Glutamatergic neuron (in vitro differentiated cells): ENCODE data around the gene LRCH1. TPM values are rescaled to one million over a fixed set of nuclear protein-coding genes. Genes with fewer than 3 reads are reported as not detected.

Source experiments
- DNase-seq: peaks from one replicate; pipeline ENCODE4 v3.0.0; 2022
- H3K27ac Mint-ChIP-seq: one replicate; pipeline ENCODE4 v1.8.0; 2020; ENCODE audit warnings: mild to moderate bottlenecking, mixed read lengths, inconsistent platforms; ENCODE audit not compliant: unreplicated experiment
- H3K27me3 Mint-ChIP-seq: one replicate; pipeline ENCODE4 v1.8.0; 2020; ENCODE audit warnings: mild to moderate bottlenecking, moderate library complexity, mixed read lengths, inconsistent platforms; ENCODE audit not compliant: unreplicated experiment
- H3K36me3 Mint-ChIP-seq: one replicate; pipeline ENCODE4 v1.8.0; 2020; ENCODE audit warnings: mild to moderate bottlenecking, mixed read lengths, inconsistent platforms; ENCODE audit not compliant: unreplicated experiment
- H3K4me1 Mint-ChIP-seq: one replicate; pipeline ENCODE4 v1.8.0; 2020; ENCODE audit warnings: mild to moderate bottlenecking, low read depth, mixed read lengths, inconsistent platforms; ENCODE audit not compliant: unreplicated experiment
- H3K4me3 Mint-ChIP-seq: one replicate; pipeline ENCODE4 v1.8.0; 2020; ENCODE audit warnings: mild to moderate bottlenecking, mixed read lengths, inconsistent platforms; ENCODE audit not compliant: unreplicated experiment
- H3K9me3 Mint-ChIP-seq: one replicate; pipeline ENCODE4 v1.8.0; 2020; ENCODE audit warnings: mild to moderate bottlenecking, moderate library complexity, mixed read lengths, inconsistent platforms; ENCODE audit not compliant: unreplicated experiment
- total RNA-seq: library from RNA; stranded (reverse); fragmentation: NEBNext Ultra II Directional; extraction: Animal tissue kit (Norgen Biotek cat#: 25700); gene quantifications from one replicate; pipeline ENCODE4 v1.2.1, GENCODE V29; 2021; ENCODE audit not compliant: unreplicated experiment
- TF ChIP-seq, protein P1 (sequence below): fragments of 200-600 bp; sonication (generic); IDR thresholded peaks from one replicate; pipeline ENCODE4 v1.5.0; 2021; ENCODE audit not compliant: partially characterized antibody, unreplicated experiment

Gene LRCH1
- total RNA-seq, 1 donor from 2014 or later, result 40.6 TPM

DNA sequence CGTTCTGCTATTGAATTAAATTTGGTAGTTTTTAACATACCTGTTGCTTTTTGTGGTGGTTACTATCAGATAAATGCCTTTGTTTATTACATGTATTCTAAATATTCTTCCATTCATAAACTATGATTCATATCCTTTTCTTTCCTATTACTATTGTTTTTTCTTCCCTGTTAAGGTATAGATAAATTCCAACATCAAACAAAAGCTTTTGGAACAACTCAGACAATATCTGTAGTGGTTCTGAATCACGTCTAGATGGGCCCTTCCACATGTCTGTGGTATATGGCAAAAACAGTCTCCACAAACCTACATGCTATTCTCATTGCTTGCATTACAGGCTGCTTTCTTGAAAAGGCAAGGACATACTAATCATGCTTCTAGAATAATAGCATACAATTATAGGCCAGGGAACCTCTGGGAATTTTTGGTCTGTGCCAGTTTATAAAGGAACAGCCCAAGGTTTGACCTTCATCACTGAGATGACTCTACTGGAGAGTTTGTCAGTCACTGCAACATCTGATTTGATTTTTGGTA is 6.4 kb downstream of the LRCH1 start:
- peaks cover 3% of the 10 kb centered on the region for H3K9me3 Mint-ChIP-seq
- H3K27ac Mint-ChIP-seq, result no peak overlapping the region
- H3K36me3 Mint-ChIP-seq, result no peaks in the 10 kb centered on the region
- TF ChIP-seq, protein P1, sequence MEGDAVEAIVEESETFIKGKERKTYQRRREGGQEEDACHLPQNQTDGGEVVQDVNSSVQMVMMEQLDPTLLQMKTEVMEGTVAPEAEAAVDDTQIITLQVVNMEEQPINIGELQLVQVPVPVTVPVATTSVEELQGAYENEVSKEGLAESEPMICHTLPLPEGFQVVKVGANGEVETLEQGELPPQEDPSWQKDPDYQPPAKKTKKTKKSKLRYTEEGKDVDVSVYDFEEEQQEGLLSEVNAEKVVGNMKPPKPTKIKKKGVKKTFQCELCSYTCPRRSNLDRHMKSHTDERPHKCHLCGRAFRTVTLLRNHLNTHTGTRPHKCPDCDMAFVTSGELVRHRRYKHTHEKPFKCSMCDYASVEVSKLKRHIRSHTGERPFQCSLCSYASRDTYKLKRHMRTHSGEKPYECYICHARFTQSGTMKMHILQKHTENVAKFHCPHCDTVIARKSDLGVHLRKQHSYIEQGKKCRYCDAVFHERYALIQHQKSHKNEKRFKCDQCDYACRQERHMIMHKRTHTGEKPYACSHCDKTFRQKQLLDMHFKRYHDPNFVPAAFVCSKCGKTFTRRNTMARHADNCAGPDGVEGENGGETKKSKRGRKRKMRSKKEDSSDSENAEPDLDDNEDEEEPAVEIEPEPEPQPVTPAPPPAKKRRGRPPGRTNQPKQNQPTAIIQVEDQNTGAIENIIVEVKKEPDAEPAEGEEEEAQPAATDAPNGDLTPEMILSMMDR, result no peak
- DNase-seq, result no peak
- H3K4me1 Mint-ChIP-seq, result peaks cover 15% of the 10 kb centered on the region
- H3K27me3 Mint-ChIP-seq, result peaks cover 4% of the 10 kb centered on the region
- no peak overlapping the region for H3K4me3 Mint-ChIP-seq

DNA sequence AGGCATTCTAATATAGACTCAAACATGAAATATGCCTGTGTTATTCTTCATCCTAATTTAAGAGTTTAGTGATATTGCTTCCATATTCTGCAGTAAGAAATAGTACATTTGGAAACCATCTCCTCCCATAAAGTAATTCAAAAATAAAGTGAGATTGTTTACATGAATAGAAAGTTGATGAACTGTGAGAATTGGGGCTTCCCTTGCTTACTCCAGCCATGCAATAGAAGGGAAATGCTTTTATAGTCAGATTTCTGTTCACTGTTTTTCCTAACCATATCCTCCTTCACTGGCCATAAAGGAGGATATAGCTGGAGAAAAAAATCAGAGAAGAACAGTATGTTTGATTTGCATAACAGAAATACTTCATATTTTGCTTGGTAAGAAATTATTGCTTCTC is 7.8 kb downstream of the LRCH1 start:
- Mint-ChIP-seq H3K27me3 (peaks cover 1% of the 10 kb centered on the region), H3K36me3 (no peaks in the 10 kb centered on the region)
- TF ChIP-seq, protein P1, result no peak

DNA sequence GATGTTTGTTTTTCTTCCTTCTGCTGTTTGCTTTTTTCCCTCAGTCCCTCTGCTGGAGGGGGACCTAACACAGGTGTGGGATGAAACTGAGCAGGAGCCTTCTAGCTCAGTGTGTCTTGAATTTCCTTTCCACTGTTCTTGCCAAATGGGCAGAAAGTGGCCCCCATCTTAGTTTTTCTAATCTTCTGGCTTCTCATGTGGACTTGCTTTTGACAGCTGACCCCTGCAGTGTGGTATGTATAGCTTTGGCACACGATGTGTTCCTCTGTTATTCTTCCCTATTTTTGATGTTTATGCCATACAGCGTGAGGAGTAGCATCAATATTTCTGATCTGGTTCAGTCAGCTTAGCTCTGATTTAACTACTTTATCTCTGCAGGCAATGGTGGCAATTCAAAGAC is 8.3 kb downstream of the LRCH1 start:
- peaks cover 16% of the 10 kb centered on the region for H3K4me1 Mint-ChIP-seq
- DNase-seq, result no peak
- H3K27me3 Mint-ChIP-seq, result peaks cover 1% of the 10 kb centered on the region
- TF ChIP-seq, protein P1, result no peak
- no peak overlapping the region for H3K27ac Mint-ChIP-seq
- no peaks in the 10 kb centered on the region for H3K36me3 Mint-ChIP-seq
- no peak overlapping the region for H3K4me3 Mint-ChIP-seq
- H3K9me3 Mint-ChIP-seq, result no peaks in the 10 kb centered on the region

More for the DNA sequence above, 7.8 kb downstream of the LRCH1 start:
- no peak for DNase-seq
- H3K9me3 Mint-ChIP-seq, result no peaks in the 10 kb centered on the region
- peaks cover 17% of the 10 kb centered on the region for H3K4me1 Mint-ChIP-seq
- no peak overlapping the region for H3K4me3 Mint-ChIP-seq
- no peak overlapping the region for H3K27ac Mint-ChIP-seq

DNA sequence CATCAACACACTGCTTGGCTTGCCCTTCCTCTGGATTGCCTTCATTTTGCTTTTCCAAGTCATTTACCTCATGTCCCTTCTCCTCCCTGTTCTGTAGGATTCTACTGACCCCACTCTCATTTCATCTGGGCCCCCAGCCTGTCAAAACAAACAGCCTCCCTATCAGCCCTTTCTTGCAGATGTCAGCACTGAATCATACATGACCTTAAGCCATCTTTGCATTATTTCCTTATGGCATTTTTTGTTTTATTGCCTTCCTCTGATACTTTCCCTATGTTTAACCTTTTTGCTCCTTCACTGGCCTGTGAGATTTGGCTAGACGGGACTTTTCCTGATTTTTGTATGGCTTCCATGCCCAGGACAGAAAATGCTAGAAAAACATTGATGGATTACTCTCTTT is 8.7 kb downstream of the LRCH1 start:
- H3K27ac Mint-ChIP-seq, result no peak overlapping the region
- peaks cover 1% of the 10 kb centered on the region for H3K27me3 Mint-ChIP-seq
- H3K4me3 Mint-ChIP-seq, result no peak overlapping the region
- H3K9me3 Mint-ChIP-seq, result no peaks in the 10 kb centered on the region
- DNase-seq, result no peak
- H3K36me3 Mint-ChIP-seq, result no peaks in the 10 kb centered on the region
- TF ChIP-seq, protein P1, result no peak
- peaks cover 16% of the 10 kb centered on the region for H3K4me1 Mint-ChIP-seq

DNA sequence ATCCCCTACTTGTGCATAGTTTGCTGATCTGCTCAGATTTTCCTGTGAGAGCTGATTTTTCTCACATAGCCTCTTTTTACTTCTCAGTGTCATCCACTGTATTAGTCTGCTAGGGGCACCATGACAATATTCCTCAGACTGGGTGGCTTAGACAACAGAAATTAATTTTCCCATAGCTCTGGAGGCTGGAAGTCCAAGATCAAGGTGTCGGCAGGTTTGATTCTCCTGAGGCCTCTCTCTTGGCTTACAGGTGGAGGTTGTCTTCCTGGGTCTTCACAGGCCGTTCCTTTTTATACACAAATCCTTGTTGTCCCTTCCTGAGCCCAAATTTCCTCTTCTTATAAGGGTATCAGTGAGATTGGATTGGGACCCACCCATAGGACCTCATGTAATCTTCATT is 9.2 kb downstream of the LRCH1 start:
- H3K9me3 Mint-ChIP-seq, result no peaks in the 10 kb centered on the region
- H3K36me3 Mint-ChIP-seq, result no peaks in the 10 kb centered on the region
- TF ChIP-seq, protein P1, result no peak
- H3K27ac Mint-ChIP-seq, result no peak overlapping the region
- DNase-seq, result no peak
- no peak overlapping the region for H3K4me3 Mint-ChIP-seq
- H3K27me3 Mint-ChIP-seq, result no peaks in the 10 kb centered on the region
- H3K4me1 Mint-ChIP-seq, result peaks cover 12% of the 10 kb centered on the region
